ENCODE data around the gene CADPS2. TPM values are rescaled to one million over a fixed set of nuclear protein-coding genes. Genes with fewer than 3 reads are reported as not detected.

Gene CADPS2
- total and polyA plus RNA-seq, 4 donors: 16.0 to 76.7 (median 27.7) TPM

DNA sequence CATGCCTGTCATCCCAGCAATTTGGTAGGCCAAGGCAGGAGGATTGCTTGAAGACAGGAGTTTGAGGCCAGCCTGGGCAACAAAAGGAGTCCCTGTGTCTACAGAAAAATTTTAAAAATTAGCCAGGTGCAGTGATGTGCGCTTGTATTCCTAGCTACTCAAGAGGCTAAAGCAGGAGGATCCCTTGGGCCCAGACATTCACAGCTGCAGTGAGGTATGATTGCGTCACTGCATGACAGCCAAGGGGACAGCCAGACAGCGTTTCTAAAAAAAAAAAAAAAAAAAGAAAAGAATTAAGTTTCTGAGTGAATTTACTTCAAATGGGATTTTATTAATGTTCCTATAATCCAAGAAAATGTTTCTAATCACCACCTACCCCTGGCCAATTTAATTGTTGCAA is 96.1 kb downstream of the CADPS2 start:
- TF ChIP-seq, protein P1, sequence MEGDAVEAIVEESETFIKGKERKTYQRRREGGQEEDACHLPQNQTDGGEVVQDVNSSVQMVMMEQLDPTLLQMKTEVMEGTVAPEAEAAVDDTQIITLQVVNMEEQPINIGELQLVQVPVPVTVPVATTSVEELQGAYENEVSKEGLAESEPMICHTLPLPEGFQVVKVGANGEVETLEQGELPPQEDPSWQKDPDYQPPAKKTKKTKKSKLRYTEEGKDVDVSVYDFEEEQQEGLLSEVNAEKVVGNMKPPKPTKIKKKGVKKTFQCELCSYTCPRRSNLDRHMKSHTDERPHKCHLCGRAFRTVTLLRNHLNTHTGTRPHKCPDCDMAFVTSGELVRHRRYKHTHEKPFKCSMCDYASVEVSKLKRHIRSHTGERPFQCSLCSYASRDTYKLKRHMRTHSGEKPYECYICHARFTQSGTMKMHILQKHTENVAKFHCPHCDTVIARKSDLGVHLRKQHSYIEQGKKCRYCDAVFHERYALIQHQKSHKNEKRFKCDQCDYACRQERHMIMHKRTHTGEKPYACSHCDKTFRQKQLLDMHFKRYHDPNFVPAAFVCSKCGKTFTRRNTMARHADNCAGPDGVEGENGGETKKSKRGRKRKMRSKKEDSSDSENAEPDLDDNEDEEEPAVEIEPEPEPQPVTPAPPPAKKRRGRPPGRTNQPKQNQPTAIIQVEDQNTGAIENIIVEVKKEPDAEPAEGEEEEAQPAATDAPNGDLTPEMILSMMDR (IDR thresholded peaks at IDR 0.05; ENCODE audit: control extremely low read depth, extremely low read depth): no peak
- DNase-seq (peak in 1 of 3 donors; percentile 15), ATAC-seq (ENCODE audit: insufficient read depth, low FRiP score) (no peak)
- Histone ChIP-seq H3K36me3 (ENCODE audit: control insufficient read depth in 4 of 4, insufficient read depth in 4 of 4, low read length in 4 of 4) (peaks cover 0 to 5% (median 4%) of the 10 kb centered on the region in 4 donors), H3K4me3 (no peak overlapping the region), H3K27me3 (ENCODE audit: control insufficient read depth in 3 of 3, insufficient read depth in 3 of 3, low read length in 2 of 3) (no peaks in the 10 kb centered on the region), H3K9me3 (ENCODE audit: control insufficient read depth in 4 of 4, insufficient read depth in 3 of 4, low read length in 3 of 4) (no peaks in the 10 kb centered on the region), H3K27ac (ENCODE audit: low read depth in 1 of 2, low read length in 1 of 2) (no peak overlapping the region), H3K4me1 (ENCODE audit: control insufficient read depth in 5 of 5, insufficient read depth in 5 of 5, low read length in 5 of 5) (peaks cover 0 to 11% (median 0%) of the 10 kb centered on the region in 5 donors), H3K9ac (ENCODE audit: insufficient read depth in 1 of 2, low read length in 2 of 2) (no peak overlapping the region)
- WGBS, 2 donors: 68 to 85% methylated on average over 3 of the region's 3 CpGs

DNA sequence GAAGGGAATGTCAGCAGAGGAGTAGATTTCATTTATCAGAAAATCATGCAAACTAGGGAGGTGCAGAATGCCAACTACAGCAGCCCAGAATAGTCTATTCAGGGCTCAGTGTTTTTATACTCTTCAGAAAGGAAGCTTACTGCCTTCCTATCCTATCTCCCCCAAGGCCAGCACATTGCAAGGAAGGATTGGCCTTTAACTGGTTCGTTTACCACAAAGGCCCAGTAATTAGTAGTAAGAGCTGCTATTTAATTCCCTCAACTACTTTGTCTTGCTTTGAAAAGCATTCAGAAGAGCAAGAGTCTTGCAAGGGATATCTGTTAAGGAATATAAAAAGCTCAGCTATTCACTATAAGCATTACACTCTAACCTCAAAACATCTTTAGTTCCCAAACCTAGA is 97.1 kb downstream of the CADPS2 start:
- peaks cover 0 to 11% (median 0%) of the 10 kb centered on the region in 5 donors for H3K4me1 ChIP-seq (ENCODE audit: control insufficient read depth in 5 of 5, insufficient read depth in 5 of 5, low read length in 5 of 5)
- peaks cover 0 to 5% (median 4%) of the 10 kb centered on the region in 4 donors for H3K36me3 ChIP-seq (ENCODE audit: control insufficient read depth in 4 of 4, insufficient read depth in 4 of 4, low read length in 4 of 4)
- H3K27ac ChIP-seq (ENCODE audit: low read depth in 1 of 2, low read length in 1 of 2): no peak overlapping the region
- no peaks in the 10 kb centered on the region for H3K9me3 ChIP-seq (ENCODE audit: control insufficient read depth in 4 of 4, insufficient read depth in 3 of 4, low read length in 3 of 4)
- DNase-seq (no peak), ATAC-seq (ENCODE audit: insufficient read depth, low FRiP score) (no peak)
- WGBS, 2 donors: 36 to 52% methylated on average over 1 of the region's 1 CpG
- no peak overlapping the region for H3K9ac ChIP-seq (ENCODE audit: insufficient read depth in 1 of 2, low read length in 2 of 2)
- H3K27me3 ChIP-seq (ENCODE audit: control insufficient read depth in 3 of 3, insufficient read depth in 3 of 3, low read length in 2 of 3): no peaks in the 10 kb centered on the region
- TF ChIP-seq, protein P1 (IDR thresholded peaks at IDR 0.05; ENCODE audit: control extremely low read depth, extremely low read depth): no peak
- H3K4me3 ChIP-seq: no peak overlapping the region

DNA sequence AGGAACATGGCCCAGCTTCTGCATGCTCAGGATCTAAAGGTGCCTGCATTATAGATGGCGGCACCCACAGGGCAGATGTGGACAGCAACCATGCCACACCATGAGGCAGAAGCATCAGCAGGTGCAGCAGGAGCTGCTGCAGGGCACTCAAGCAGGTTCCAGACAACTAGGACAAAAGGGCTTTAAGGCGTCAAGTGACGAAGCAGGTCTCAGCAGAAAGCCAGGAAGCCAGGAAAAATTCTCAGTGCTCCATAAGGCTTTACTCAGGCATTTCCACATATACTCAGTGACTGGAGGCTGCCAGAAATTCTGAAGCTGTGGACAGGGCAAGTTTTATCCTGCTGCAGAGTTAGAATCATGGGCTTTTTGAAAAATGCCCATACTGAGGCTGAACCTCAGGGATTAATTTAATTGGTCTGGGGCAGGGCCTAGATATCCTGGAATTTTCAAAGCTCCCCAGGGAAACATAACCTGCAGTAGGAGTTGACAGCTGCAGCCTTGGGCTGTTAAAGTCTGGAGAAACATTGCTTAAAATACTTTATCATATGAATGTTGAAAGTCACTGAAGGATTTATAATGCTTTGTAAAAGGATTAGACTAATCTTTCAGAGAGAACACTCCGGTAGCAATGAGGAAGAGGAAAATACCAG is 115.4 kb downstream of the CADPS2 start:
- Histone ChIP-seq H3K9me3 (ENCODE audit: control insufficient read depth in 4 of 4, insufficient read depth in 3 of 4, low read length in 3 of 4) (no peaks in the 10 kb centered on the region), H3K36me3 (ENCODE audit: control insufficient read depth in 4 of 4, insufficient read depth in 4 of 4, low read length in 4 of 4) (peaks cover 0 to 1% (median 0%) of the 10 kb centered on the region in 4 donors), H3K4me3 (no peak overlapping the region), H3K27ac (ENCODE audit: low read depth in 1 of 2, low read length in 1 of 2) (no peak overlapping the region), H3K27me3 (ENCODE audit: control insufficient read depth in 3 of 3, insufficient read depth in 3 of 3, low read length in 2 of 3) (no peaks in the 10 kb centered on the region), H3K4me1 (ENCODE audit: control insufficient read depth in 5 of 5, insufficient read depth in 5 of 5, low read length in 5 of 5) (peaks cover 0 to 2% (median 0%) of the 10 kb centered on the region in 5 donors), H3K9ac (ENCODE audit: insufficient read depth in 1 of 2, low read length in 2 of 2) (no peak overlapping the region)
- TF ChIP-seq, protein P1 (IDR thresholded peaks at IDR 0.05; ENCODE audit: control extremely low read depth, extremely low read depth): no peak
- DNase-seq (no peak), ATAC-seq (ENCODE audit: insufficient read depth, low FRiP score) (no peak)
- 69 to 95% methylated on average over 4 of the region's 4 CpGs for WGBS, 2 donors

Measured in lung (tissue), 12 donors.